Karpas-422 (cell line): ENCODE measurements around the gene ANKMY2. TPM values are rescaled to one million over a fixed set of nuclear protein-coding genes. Genes with fewer than 3 reads are reported as not detected.

Experiments
- DNase-seq: peaks from one replicate; pipeline ENCODE4 v3.0.0-alpha.2; 2015
- H2AFZ ChIP-seq: fragments of 200-600 bp; sonication (generic); 2 replicates; pipeline ENCODE4 v1.6.1; 2014; ENCODE audit warnings: antibody characterized with exemption, low read length, mixed read lengths
- H3K27ac ChIP-seq: fragments of 200-600 bp; sonication (generic); 2 replicates; pipeline ENCODE4 v1.5.1; 2014; ENCODE audit warnings: mild to moderate bottlenecking, low read length, moderate library complexity
- H3K27me3 ChIP-seq: fragments of 200-600 bp; sonication (generic); 2 replicates; pipeline ENCODE4 v1.6.1; 2014; ENCODE audit warnings: low read length, mixed read lengths
- H3K36me3 ChIP-seq: fragments of 200-600 bp; sonication (generic); 2 replicates; pipeline ENCODE4 v1.6.1; 2014; ENCODE audit warnings: low read length, mixed read lengths; ENCODE audit not compliant: insufficient read depth
- H3K4me1 ChIP-seq: fragments of 200-600 bp; sonication (generic); 2 replicates; pipeline ENCODE4 v1.6.1; 2014; ENCODE audit warnings: mild to moderate bottlenecking, low read length, mixed read lengths
- H3K4me2 ChIP-seq: fragments of 200-600 bp; sonication (generic); 2 replicates; pipeline ENCODE4 v1.6.1; 2014; ENCODE audit warnings: low read length, low read depth, mild to moderate bottlenecking; ENCODE audit not compliant: poor library complexity, severe bottlenecking
- H3K4me3 ChIP-seq: fragments of 200-600 bp; sonication (generic); 2 replicates; pipeline ENCODE4 v1.5.1; 2014; ENCODE audit warnings: mild to moderate bottlenecking, antibody characterized with exemption, low read length, mixed read lengths
- H3K79me2 ChIP-seq: fragments of 200-600 bp; sonication (generic); 2 replicates; pipeline ENCODE4 v1.6.1; 2014; ENCODE audit warnings: mild to moderate bottlenecking, low read length, mixed read lengths
- H3K9ac ChIP-seq: fragments of 200-600 bp; sonication (generic); 2 replicates; pipeline ENCODE4 v1.6.0; 2014; ENCODE audit warnings: low read length
- H3K9me2 ChIP-seq: fragments of 200-600 bp; sonication (generic), shearing (Covaris generic); replicated peaks from 2 replicates; pipeline ENCODE4 v1.6.0; 2014; ENCODE audit warnings: mild to moderate bottlenecking, low read length, moderate library complexity; ENCODE audit not compliant: insufficient read depth
- H3K9me3 ChIP-seq: fragments of 300-700, 200-600 bp; sonication (generic); 2 replicates; pipeline ENCODE4 v1.6.1; 2014; ENCODE audit warnings: low read length, mixed read lengths
- H4K20me1 ChIP-seq: fragments of 200-600 bp; sonication (generic); 2 replicates; pipeline ENCODE4 v1.6.1; 2014; ENCODE audit warnings: mild to moderate bottlenecking, antibody characterized with exemption, low read length, low read depth; ENCODE audit not compliant: insufficient read depth
- total RNA-seq: library from RNA; depleted of rRNA; stranded (reverse); fragments of >200 nt; shearing (Covaris generic); gene quantifications from 2 replicates; pipeline ENCODE4 v1.2.3, GENCODE V29; 2014; ENCODE audit warnings: low replicate concordance

Gene ANKMY2
- total RNA-seq, 1 experiment from 2014 or later: 34.5 TPM

GRCh38 chr7:16594061-16594460, 51.5 kb downstream of the ANKMY2 start:
- H3K4me1 ChIP-seq: no peaks in the 10 kb centered on the region
- no peaks in the 10 kb centered on the region for H3K9me2 ChIP-seq
- H3K36me3 ChIP-seq: no peaks in the 10 kb centered on the region
- H3K9ac ChIP-seq: no peak overlapping the region
- H2AFZ ChIP-seq: no peak overlapping the region
- no peaks in the 10 kb centered on the region for H3K9me3 ChIP-seq
- H4K20me1 ChIP-seq: no peaks in the 10 kb centered on the region
- no peak overlapping the region for H3K27ac ChIP-seq
- H3K79me2 ChIP-seq: no peaks in the 10 kb centered on the region
- no peak overlapping the region for H3K4me2 ChIP-seq
- DNase-seq: peak; percentile 35
- H3K27me3 ChIP-seq: no peaks in the 10 kb centered on the region
- H3K4me3 ChIP-seq: no peak overlapping the region

- Histone ChIP-seq H3K36me3 (no peaks in the 10 kb centered on the region), H3K9me2 (no peaks in the 10 kb centered on the region), H2AFZ (no peak overlapping the region), H3K4me2 (no peak overlapping the region), H3K79me2 (no peaks in the 10 kb centered on the region), H4K20me1 (no peaks in the 10 kb centered on the region), H3K27me3 (no peaks in the 10 kb centered on the region), H3K27ac (no peak overlapping the region), H3K4me3 (no peak overlapping the region), H3K9ac (no peak overlapping the region), H3K4me1 (peaks cover 4% of the 10 kb centered on the region; the same call in 1 of the 2 replicates), H3K9me3 (no peaks in the 10 kb centered on the region)
- no peak for DNase-seq
These were observed 53.2 kb downstream of the ANKMY2 start for GRCh38 chr7:16592395-16592794.

- H3K4me2 ChIP-seq: no peak overlapping the region
- H3K79me2 ChIP-seq: no peaks in the 10 kb centered on the region
- no peak overlapping the region for H2AFZ ChIP-seq
- no peaks in the 10 kb centered on the region for H3K9me3 ChIP-seq
- no peaks in the 10 kb centered on the region for H3K36me3 ChIP-seq
- H3K4me1 ChIP-seq: peaks cover 4% of the 10 kb centered on the region; the same call in 1 of the 2 replicates
- H3K4me3 ChIP-seq: no peak overlapping the region
- H3K9ac ChIP-seq: no peak overlapping the region
- H3K27me3 ChIP-seq: no peaks in the 10 kb centered on the region
- H4K20me1 ChIP-seq: no peaks in the 10 kb centered on the region
- peak; percentile 41 for DNase-seq
- no peak overlapping the region for H3K27ac ChIP-seq
- H3K9me2 ChIP-seq: no peaks in the 10 kb centered on the region
These were observed 55.1 kb downstream of the ANKMY2 start for GRCh38 chr7:16590424-16590823.

- Histone ChIP-seq H3K9ac (no peak overlapping the region), H3K9me2 (no peaks in the 10 kb centered on the region), H3K9me3 (no peaks in the 10 kb centered on the region), H3K4me1 (peaks cover 4% of the 10 kb centered on the region; the same call in 1 of the 2 replicates), H2AFZ (no peak overlapping the region), H4K20me1 (no peaks in the 10 kb centered on the region), H3K79me2 (no peaks in the 10 kb centered on the region), H3K27me3 (no peaks in the 10 kb centered on the region), H3K27ac (no peak overlapping the region), H3K4me2 (no peak overlapping the region), H3K36me3 (no peaks in the 10 kb centered on the region), H3K4me3 (no peak overlapping the region)
- DNase-seq: peak; percentile 32
These were observed 55.7 kb downstream of the ANKMY2 start for GRCh38 chr7:16589881-16590280.

- Histone ChIP-seq H3K9me3 (no peaks in the 10 kb centered on the region), H3K4me1 (peaks cover 4% of the 10 kb centered on the region; the same call in 1 of the 2 replicates), H3K4me2 (no peak overlapping the region), H3K27ac (no peak overlapping the region), H3K79me2 (no peaks in the 10 kb centered on the region), H3K4me3 (no peak overlapping the region), H3K9me2 (no peaks in the 10 kb centered on the region), H3K9ac (no peak overlapping the region), H2AFZ (no peak overlapping the region), H4K20me1 (no peaks in the 10 kb centered on the region), H3K27me3 (no peaks in the 10 kb centered on the region), H3K36me3 (no peaks in the 10 kb centered on the region)
- no peak for DNase-seq
These were observed 57.8 kb downstream of the ANKMY2 start for GRCh38 chr7:16587790-16588189.

GRCh38 chr7:16587129-16587528, 58.4 kb downstream of the ANKMY2 start:
- Histone ChIP-seq H3K36me3 (no peaks in the 10 kb centered on the region), H3K79me2 (no peaks in the 10 kb centered on the region)
- DNase-seq: no peak

GRCh38 chr7:16586081-16586874, 59.3 kb downstream of the ANKMY2 start:
- no peak overlapping the region for H3K4me2 ChIP-seq
- peaks cover 4% of the 10 kb centered on the region; the same call in 1 of the 2 replicates for H3K4me1 ChIP-seq
- no peak overlapping the region for H2AFZ ChIP-seq
- H3K27me3 ChIP-seq: no peaks in the 10 kb centered on the region
- H3K9me3 ChIP-seq: no peaks in the 10 kb centered on the region
- H3K36me3 ChIP-seq: no peaks in the 10 kb centered on the region
- H3K79me2 ChIP-seq: no peaks in the 10 kb centered on the region
- no peak overlapping the region for H3K4me3 ChIP-seq
- H3K9me2 ChIP-seq: no peaks in the 10 kb centered on the region
- H3K9ac ChIP-seq: no peak overlapping the region
- DNase-seq: no peak
- no peak overlapping the region for H3K27ac ChIP-seq
- H4K20me1 ChIP-seq: no peaks in the 10 kb centered on the region

More at GRCh38 chr7:16587129-16587528, 58.4 kb downstream of the ANKMY2 start:
- H2AFZ ChIP-seq: no peak overlapping the region
- H3K9ac ChIP-seq: no peak overlapping the region
- H3K4me1 ChIP-seq: peaks cover 4% of the 10 kb centered on the region; the same call in 1 of the 2 replicates
- no peaks in the 10 kb centered on the region for H4K20me1 ChIP-seq
- H3K9me3 ChIP-seq: no peaks in the 10 kb centered on the region
- no peaks in the 10 kb centered on the region for H3K27me3 ChIP-seq
- H3K4me2 ChIP-seq: no peak overlapping the region
- H3K4me3 ChIP-seq: no peak overlapping the region
- H3K9me2 ChIP-seq: no peaks in the 10 kb centered on the region
- H3K27ac ChIP-seq: no peak overlapping the region

- no peak overlapping the region for H2AFZ ChIP-seq
- H3K79me2 ChIP-seq: no peaks in the 10 kb centered on the region
- no peaks in the 10 kb centered on the region for H3K36me3 ChIP-seq
- peaks cover 4% of the 10 kb centered on the region; the same call in 1 of the 2 replicates for H3K4me1 ChIP-seq
- H3K9me2 ChIP-seq: no peaks in the 10 kb centered on the region
- H3K4me3 ChIP-seq: no peak overlapping the region
- no peak overlapping the region for H3K4me2 ChIP-seq
- H3K9me3 ChIP-seq: no peaks in the 10 kb centered on the region
- H3K27me3 ChIP-seq: no peaks in the 10 kb centered on the region
- no peak overlapping the region for H3K9ac ChIP-seq
- DNase-seq: no peak
- H4K20me1 ChIP-seq: no peaks in the 10 kb centered on the region
- H3K27ac ChIP-seq: no peak overlapping the region
These were observed 60.0 kb downstream of the ANKMY2 start for GRCh38 chr7:16585540-16585939.
